K562 (cell line): ENCODE data around the gene ZNF516. TPM values are rescaled to one million over a fixed set of nuclear protein-coding genes. Genes with fewer than 3 reads are reported as not detected.

Experiments used
- ATAC-seq: fragments of 200-7000 bp; cut with Tn5 transposase; 3 replicates; pipeline ENCODE4 v1.9.1; 2020; ENCODE audit warnings: moderate library complexity
- BruUV-seq: library from RNA; stranded (reverse); fragments of 400-500 nt; replicated peaks from 2 replicates; lab custom pipeline; 2021; lab: Mats Ljungman, UMichigan
- CTCF ChIA-PET: fragments of 300-600 bp; formaldehyde crosslinking; extraction: SDS; loops from one replicate; lab custom pipeline; 2021; ENCODE audit warnings: low intra/inter-chr PET ratio; lab: Yijun Ruan, JAX
- POLR2A ChIA-PET: fragments of 300-600, 350-650 bp; sonication (Branson Sonifier 250); formaldehyde crosslinking; extraction: SDS; loops from one replicate; lab custom pipeline; 2021; ENCODE audit warnings: antibody characterized with exemption, inconsistent platforms; lab: Yijun Ruan, JAX
- DNase-seq, 4 experiments: peaks; one replicate each; pipeline versions ENCODE4 v3.0.0 to v3.0.0-alpha.2; 2011 to 2018; ENCODE audit warnings: low spot score in 3 of 4, mixed read lengths in 3 of 4; ENCODE audit errors: extremely low read depth in 1 of 4
- FAIRE-seq: peaks from 2 replicates; lab custom pipeline; 2011; peaks lifted over from hg19 to GRCh38; lab: Jason Lieb, UNC
- H2AFZ ChIP-seq: 2 replicates; pipeline ENCODE4 v1.6.0; 2011; ENCODE audit warnings: low read depth, low read length, control low read depth, inconsistent platforms
- H3K27ac ChIP-seq: fragments of 200-600 bp; 3 replicates; pipeline ENCODE4 v1.8.0; 2011; ENCODE audit warnings: low read depth, mild to moderate bottlenecking, control low read depth, inconsistent platforms, low read length, moderate library complexity, mixed read lengths; ENCODE audit errors: extremely low read depth
- H3K27me3 ChIP-seq, 2 experiments: fragments of 300-600 bp in 1 of 2; 2 replicates in 1 of 2; 3 replicates in 1 of 2; pipeline versions ENCODE4 v1.6.0 to v1.8.0; 2011; ENCODE audit warnings: inconsistent platforms in 2 of 2, low read length in 2 of 2, mild to moderate bottlenecking in 1 of 2, mixed read lengths in 1 of 2, moderate library complexity in 1 of 2; ENCODE audit not compliant: control insufficient read depth in 2 of 2, insufficient read depth in 2 of 2
- H3K36me3 ChIP-seq: fragments of 300-600 bp; 3 replicates; pipeline ENCODE4 v1.8.0; 2011; ENCODE audit warnings: mild to moderate bottlenecking, low read length, inconsistent platforms; ENCODE audit not compliant: control insufficient read depth, insufficient read depth
- H3K4me1 ChIP-seq, 2 experiments: fragments of 200-600 bp in 1 of 2; replicated peaks in 1 of 2; 2 replicates in 1 of 2; 3 replicates in 1 of 2; pipeline versions ENCODE4 v1.5.1 to v1.8.0; 2011; ENCODE audit warnings: inconsistent platforms in 2 of 2, low read length in 2 of 2, mild to moderate bottlenecking in 1 of 2, mixed read lengths in 1 of 2, moderate library complexity in 1 of 2; ENCODE audit not compliant: control insufficient read depth in 2 of 2, insufficient read depth in 2 of 2
- H3K4me2 ChIP-seq: 2 replicates; pipeline ENCODE4 v1.6.1; 2011; ENCODE audit warnings: low read length, control low read depth, inconsistent platforms, mixed read lengths; ENCODE audit not compliant: insufficient read depth
- H3K4me3 ChIP-seq: fragments of 200-600 bp; sonication (generic), shearing (Covaris generic); 2 replicates; pipeline ENCODE4 v1.5.1; 2016; ENCODE audit warnings: control low read depth, inconsistent platforms
- H3K79me2 ChIP-seq: fragments of 200-600 bp; 3 replicates; pipeline ENCODE4 v1.8.0; 2011; ENCODE audit warnings: low read length, inconsistent platforms; ENCODE audit not compliant: control insufficient read depth, insufficient read depth
- H3K9ac ChIP-seq, 2 experiments: 2 replicates each; pipeline versions ENCODE4 v1.6.0 to v1.6.1; 2011; ENCODE audit warnings: low read depth in 2 of 2, low read length in 2 of 2, control low read depth in 1 of 2, inconsistent platforms in 1 of 2, mild to moderate bottlenecking in 1 of 2, mixed read lengths in 1 of 2; ENCODE audit not compliant: insufficient read depth in 1 of 2
- H3K9me1 ChIP-seq: one replicate; pipeline ENCODE4 v1.6.0; 2011; ENCODE audit warnings: inconsistent platforms, mild to moderate bottlenecking, low read length, moderate library complexity; ENCODE audit not compliant: control insufficient read depth, insufficient read depth
- H3K9me3 ChIP-seq: replicated peaks from 2 replicates; pipeline ENCODE4 v1.5.1; 2011; ENCODE audit warnings: low read depth, low read length, inconsistent platforms; ENCODE audit not compliant: control insufficient read depth, insufficient read depth
- H4K20me1 ChIP-seq: replicated peaks from 2 replicates; pipeline ENCODE4 v1.6.1; 2011; ENCODE audit warnings: low read length, inconsistent platforms, mixed read lengths; ENCODE audit not compliant: control insufficient read depth, insufficient read depth
- BCL6 ChIP-seq: fragments of 250-450 bp; sonication (Bioruptor Pico); IDR thresholded peaks from 2 replicates; pipeline ENCODE4 v1.4.0; 2020
- COPS2 ChIP-seq: fragments of 450-650 bp; conservative IDR thresholded peaks from 2 replicates; pipeline ENCODE4 v1.6.1; 2016; ENCODE audit warnings: mild to moderate bottlenecking, moderate library complexity
- IRF2 ChIP-seq: sonication (generic); formaldehyde crosslinking; IDR thresholded peaks from 2 replicates; pipeline ENCODE4 v1.8.1; 2022; ENCODE audit warnings: mild to moderate bottlenecking, missing genetic modification reagents
- NCOA6 ChIP-seq: fragments of 450-650 bp; IDR thresholded peaks from 2 replicates; pipeline ENCODE4 v1.6.1; 2017; ENCODE audit warnings: mild to moderate bottlenecking
- WGBS: fragments of 100-300 bp; shearing (Covaris generic); methylation state at CpG from one replicate; pipeline ENCODE4 v1.1.6; 2016; ENCODE audit warnings: low coverage, mixed read lengths; ENCODE audit not compliant: insufficient coverage; ENCODE audit errors: missing lambda C conversion rate; 5-methylcytosine and 5-hydroxymethylcytosine counted together
- in situ Hi-C: fragments of 300-500 bp; cut with MboI; formaldehyde crosslinking; loops from 4 replicates; pipeline ENCODE4 v1.15.0; 2018; ENCODE audit warnings: inconsistent platforms, mixed read lengths
- intact Hi-C: fragments of 100-400 bp; cut with micrococcal nuclease; formaldehyde crosslinking; loops from 2 replicates; pipeline ENCODE4 v1.14.2; 2022
- polyA plus RNA-seq, 8 experiments: library from polyadenylated mRNA; depleted of rRNA in 4 of 8; stranded (reverse) in 5 of 8; unstranded in 3 of 8; fragments of >200 nt; fragmentation: Nextera tagmentation in 2 of 8; fragmentation: Illumina TruSeq in 1 of 8; extraction: Ambion mirVana in 2 of 8; extraction: Trizol in 1 of 8; gene quantifications; 2 replicates each; pipeline versions ENCODE4 v1.2.1 to v1.2.3, GENCODE V29; 2011 to 2014; ENCODE audit warnings: inconsistent platforms in 1 of 8, missing spikeins in 1 of 8
- total RNA-seq, 7 experiments: library from RNA; depleted of rRNA in 6 of 7; stranded (reverse); fragments of >200 nt in 6 of 7; fragmentation: Illumina TruSeq in 2 of 7; extraction: Trizol in 2 of 7; gene quantifications; 2 replicates each; pipeline versions ENCODE4 v1.2.1 to v1.2.3, GENCODE V29; 2011 to 2021; ENCODE audit warnings: low replicate concordance in 1 of 7
- TF ChIP-seq, protein P1 (sequence below): fragments of 250-450 bp; sonication (Bioruptor Pico); IDR thresholded peaks from 2 replicates; pipeline ENCODE4 v1.5.0; 2022; ENCODE audit warnings: mild to moderate bottlenecking

The ZNF516 gene
- total and polyA plus RNA-seq, 9 of the 15 experiments (the other 6 are each of a cell fraction or from before 2014, with no cell fraction given): 0.04 to 0.20 (median 0.08) TPM; not detected in 3

DNA sequence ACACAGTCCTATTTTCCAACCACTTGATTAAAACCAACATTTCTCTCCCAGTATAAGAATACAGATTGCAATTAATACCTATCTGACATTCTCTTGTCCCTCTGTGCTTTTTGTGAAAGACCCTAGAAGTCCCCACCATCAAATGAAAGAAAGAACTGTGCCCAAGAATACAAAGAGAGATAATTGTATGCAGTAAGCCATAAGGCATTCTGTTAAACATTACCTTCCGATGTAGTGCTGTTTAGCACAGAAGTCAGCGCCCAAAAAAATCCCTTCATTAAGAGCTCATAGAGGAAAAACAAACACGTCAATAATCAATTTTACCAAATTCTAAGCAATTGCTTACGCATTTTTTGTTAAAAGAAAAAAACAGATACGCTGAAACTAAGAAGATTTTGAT is 41.1 kb downstream of the ZNF516 start (continued):
- TF ChIP-seq, protein P1, sequence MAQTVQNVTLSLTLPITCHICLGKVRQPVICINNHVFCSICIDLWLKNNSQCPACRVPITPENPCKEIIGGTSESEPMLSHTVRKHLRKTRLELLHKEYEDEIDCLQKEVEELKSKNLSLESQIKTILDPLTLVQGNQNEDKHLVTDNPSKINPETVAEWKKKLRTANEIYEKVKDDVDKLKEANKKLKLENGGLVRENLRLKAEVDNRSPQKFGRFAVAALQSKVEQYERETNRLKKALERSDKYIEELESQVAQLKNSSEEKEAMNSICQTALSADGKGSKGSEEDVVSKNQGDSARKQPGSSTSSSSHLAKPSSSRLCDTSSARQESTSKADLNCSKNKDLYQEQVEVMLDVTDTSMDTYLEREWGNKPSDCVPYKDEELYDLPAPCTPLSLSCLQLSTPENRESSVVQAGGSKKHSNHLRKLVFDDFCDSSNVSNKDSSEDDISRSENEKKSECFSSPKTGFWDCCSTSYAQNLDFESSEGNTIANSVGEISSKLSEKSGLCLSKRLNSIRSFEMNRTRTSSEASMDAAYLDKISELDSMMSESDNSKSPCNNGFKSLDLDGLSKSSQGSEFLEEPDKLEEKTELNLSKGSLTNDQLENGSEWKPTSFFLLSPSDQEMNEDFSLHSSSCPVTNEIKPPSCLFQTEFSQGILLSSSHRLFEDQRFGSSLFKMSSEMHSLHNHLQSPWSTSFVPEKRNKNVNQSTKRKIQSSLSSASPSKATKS (CRISPR knock-in tag): no peak
- no peak for TF ChIP-seq COPS2

DNA sequence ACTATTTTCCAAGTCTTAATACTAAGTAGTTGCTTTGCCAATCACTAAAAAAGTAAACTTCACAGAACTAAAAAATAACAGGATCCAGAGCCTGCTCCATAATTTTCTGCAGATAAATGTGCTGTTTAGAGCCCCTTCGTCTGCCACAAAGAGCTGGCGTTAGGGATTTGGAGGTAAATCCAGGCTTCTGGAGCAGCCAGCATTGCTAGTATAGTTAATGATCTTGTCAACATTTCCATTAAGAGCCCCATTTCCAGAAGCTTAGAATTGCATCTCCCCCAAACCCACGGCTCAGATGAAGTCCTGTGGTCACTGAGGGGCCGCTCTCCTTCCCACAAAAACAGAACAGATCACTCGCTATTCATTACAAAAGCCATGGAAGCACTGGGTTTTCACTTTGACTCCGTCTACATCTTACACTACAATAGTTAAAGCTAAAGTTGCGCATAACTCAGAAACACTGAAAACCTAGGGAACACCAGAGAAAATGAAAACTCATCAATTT is 41.9 kb downstream of the ZNF516 start:
- DNase-seq (no peak), FAIRE-seq (no peak), ATAC-seq (no peak)
- ChIA-PET POLR2A (interaction anchor here (0.5 to 0.7 kb wide), 2 partner anchors 8 to 103 kb away, joined by 3 read pairs; no protein-coding TSS in a partner anchor), CTCF (no interaction called here)
- BruUV-seq: no TSS peak
- Histone ChIP-seq H3K4me1 (no peaks in the 10 kb centered on the region), H3K4me3 (no peak overlapping the region), H4K20me1 (no peaks in the 10 kb centered on the region), H3K27ac (no peak overlapping the region), H3K9me3 (no peaks in the 10 kb centered on the region), H2AFZ (no peak overlapping the region), H3K9ac (no peak overlapping the region), H3K9me1 (no peaks in the 10 kb centered on the region), H3K4me2 (no peak overlapping the region), H3K27me3 (peaks cover 2 to 30% of the 10 kb centered on the region in 2 experiments; a peak in 3 of 5 replicates), H3K79me2 (no peaks in the 10 kb centered on the region), H3K36me3 (no peaks in the 10 kb centered on the region)
- WGBS: 0% methylated on average over 7 of the region's 7 CpGs
- intact Hi-C loops: no loop called here
- TF ChIP-seq NCOA6: no peak
- no peak for TF ChIP-seq BCL6 (CRISPR knock-in tag)
- no peak for TF ChIP-seq IRF2 (CRISPR knock-in tag)
- in situ Hi-C loops: no loop called here
